ENCODE results near the gene SMCP. TPM values are rescaled to one million over a fixed set of nuclear protein-coding genes. Genes with fewer than 3 reads are reported as not detected.

The SMCP gene
- total RNA-seq, 3 donors from 2014 or later (not counting 1 experiment from before 2014, with no cell fraction given), result not detected

GRCh38 chr1:152906023-152906565 lies 28.0 kb downstream of the SMCP start:
- intact Hi-C loops (cut with micrococcal nuclease), result no loop called here
- 70% methylated on average over 5 of the region's 5 CpGs for WGBS (ENCODE audit: insufficient coverage)
- peak in 1 of 2 donors; percentile 7 for DNase-seq
- Histone ChIP-seq H3K36me3 (ENCODE audit: control insufficient read depth, insufficient read depth, low read length) (no peaks in the 10 kb centered on the region), H3K27me3 (ENCODE audit: control insufficient read depth, insufficient read depth, low read length) (no peaks in the 10 kb centered on the region), H3K4me3 (ENCODE audit: low read length) (no peak overlapping the region), H3K4me1 (ENCODE audit: control insufficient read depth, insufficient read depth, low read length) (peaks cover 16% of the 10 kb centered on the region), H3K9me3 (ENCODE audit: control insufficient read depth, insufficient read depth, low read length) (peaks cover 3% of the 10 kb centered on the region), H3K27ac (ENCODE audit: low read length) (no peak overlapping the region)
- Mint-ChIP-seq H3K27ac (peak overlapping the region; percentile 52 to 67), H3K27me3 (ENCODE audit: low read depth in 2 of 2) (peaks cover 15 to 29% of the 10 kb centered on the region in 2 donors), H3K4me3 (peak overlapping the region; percentile 47), H3K36me3 (no peaks in the 10 kb centered on the region), H3K9me3 (peaks cover 0 to 3% of the 10 kb centered on the region in 2 donors), H3K4me1 (peaks cover 7 to 23% of the 10 kb centered on the region in 2 donors)
- TF ChIP-seq CTCF (IDR thresholded peaks at IDR 0.05), result no peak
- peak; percentile 55 to 77 (median 63) for ATAC-seq

GRCh38 chr1:152907686-152908601 lies 29.8 kb downstream of the SMCP start, which contains the start of gene IVL:
TSS of gene IVL (plus strand) at chr1:152908546. CDS start at chr1:152909798, 1,252 bp downstream.
- Histone ChIP-seq H3K27me3 (ENCODE audit: control insufficient read depth, insufficient read depth, low read length) (no peaks in the 10 kb centered on the region), H3K27ac (ENCODE audit: low read length) (no peak within 1 kb of the TSS), H3K36me3 (ENCODE audit: control insufficient read depth, insufficient read depth, low read length) (no peaks in the 10 kb centered on the region), H3K9me3 (ENCODE audit: control insufficient read depth, insufficient read depth, low read length) (peaks cover 3% of the 10 kb centered on the region), H3K4me1 (ENCODE audit: control insufficient read depth, insufficient read depth, low read length) (peaks cover 18% of the 10 kb centered on the region), H3K4me3 (ENCODE audit: low read length) (no peak within 1 kb of the TSS)
- Mint-ChIP-seq H3K4me3 (no peak within 1 kb of the TSS), H3K9me3 (peaks cover 0 to 3% of the 10 kb centered on the region in 2 donors), H3K36me3 (no peaks in the 10 kb centered on the region), H3K4me1 (peaks cover 7 to 27% of the 10 kb centered on the region in 2 donors), H3K27ac (no peak within 1 kb of the TSS), H3K27me3 (ENCODE audit: low read depth in 2 of 2) (peaks cover 17 to 29% of the 10 kb centered on the region in 2 donors)
- TF ChIP-seq CTCF (IDR thresholded peaks at IDR 0.05), result no peak
- WGBS (ENCODE audit: insufficient coverage), result 90% methylated on average over 4 of the region's 4 CpGs
- DNase-seq, result no peak
- intact Hi-C loops (cut with micrococcal nuclease), result no loop called here
- ATAC-seq, result no peak

- ATAC-seq, result no peak
- Histone ChIP-seq H3K27me3 (ENCODE audit: control insufficient read depth, insufficient read depth, low read length) (no peaks in the 10 kb centered on the region), H3K4me3 (ENCODE audit: low read length) (no peak overlapping the region), H3K9me3 (ENCODE audit: control insufficient read depth, insufficient read depth, low read length) (peaks cover 3% of the 10 kb centered on the region), H3K36me3 (ENCODE audit: control insufficient read depth, insufficient read depth, low read length) (no peaks in the 10 kb centered on the region), H3K27ac (ENCODE audit: low read length) (no peak overlapping the region), H3K4me1 (ENCODE audit: control insufficient read depth, insufficient read depth, low read length) (peaks cover 18% of the 10 kb centered on the region)
- DNase-seq, result no peak
- H3K27me3 Mint-ChIP-seq (ENCODE audit: low read depth in 2 of 2), result peaks cover 18 to 29% of the 10 kb centered on the region in 2 donors
- no peak for TF ChIP-seq CTCF (IDR thresholded peaks at IDR 0.05)
- H3K9me3 Mint-ChIP-seq, result peaks cover 0 to 3% of the 10 kb centered on the region in 2 donors
- no peak overlapping the region for H3K27ac Mint-ChIP-seq
- peaks cover 7 to 29% of the 10 kb centered on the region in 2 donors for H3K4me1 Mint-ChIP-seq
- H3K4me3 Mint-ChIP-seq, result no peak overlapping the region
- no peaks in the 10 kb centered on the region for H3K36me3 Mint-ChIP-seq
- intact Hi-C loops (cut with micrococcal nuclease), result no loop called here
- 88% methylated on average over 3 of the region's 3 CpGs for WGBS (ENCODE audit: insufficient coverage)
These were observed 31.1 kb downstream of the SMCP start for GRCh38 chr1:152909206-152909605.
